ENCODE data around the gene MED12L. TPM values are rescaled to one million over a fixed set of nuclear protein-coding genes. Genes with fewer than 3 reads are reported as not detected.

The MED12L gene
- total RNA-seq, 4 donors from 2014 or later = 0.08 to 1.5 (median 0.19) TPM

DNA sequence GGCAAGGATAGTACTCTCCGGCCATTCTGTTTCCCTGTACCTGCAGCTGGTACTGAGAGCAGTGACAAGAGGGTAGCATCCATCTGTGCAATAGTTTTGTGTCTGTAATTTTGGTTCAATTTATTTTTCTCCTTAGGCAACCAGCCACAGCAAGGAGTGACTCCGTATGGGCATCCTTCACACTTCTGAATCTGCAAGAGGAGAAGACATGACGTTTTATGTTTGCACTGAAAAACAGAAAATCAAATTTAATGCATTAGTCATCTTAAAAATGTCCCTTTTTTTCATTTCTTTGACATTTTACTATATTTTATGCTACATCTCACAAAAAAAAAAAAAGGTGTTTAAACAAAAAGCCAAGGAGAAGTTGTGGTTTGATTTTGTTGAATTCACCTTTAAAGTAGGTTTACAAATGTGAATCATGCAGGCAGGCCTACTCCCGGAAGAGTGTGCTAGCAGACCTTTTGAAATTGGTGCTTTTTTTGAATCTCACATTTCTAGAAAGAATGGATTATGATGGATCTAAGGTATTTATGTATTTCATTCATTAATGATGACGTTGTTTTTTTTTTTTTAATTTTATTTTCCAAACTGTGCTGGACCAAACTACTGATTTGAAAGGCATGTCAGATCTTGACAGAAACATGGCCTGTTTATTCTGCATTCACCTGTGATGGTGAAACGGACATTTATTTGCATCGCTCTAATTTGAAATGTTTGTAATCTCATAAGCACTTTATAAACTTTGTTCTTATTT lies 347.3 kb downstream of the MED12L start:
- Histone ChIP-seq H3K4me3 (no peak overlapping the region), H3K36me3 (no peaks in the 10 kb centered on the region), H3K27ac (no peak overlapping the region), H3K9me3 (no peaks in the 10 kb centered on the region), H3K4me1 (peaks cover 0 to 12% (median 0%) of the 10 kb centered on the region in 3 donors), H3K27me3 (no peaks in the 10 kb centered on the region)
- 73 to 82% methylated on average over 7 of the region's 7 CpGs for WGBS, 2 donors
- intact Hi-C loops (cut with DNase I) = no loop called here
- TF ChIP-seq, protein P1, sequence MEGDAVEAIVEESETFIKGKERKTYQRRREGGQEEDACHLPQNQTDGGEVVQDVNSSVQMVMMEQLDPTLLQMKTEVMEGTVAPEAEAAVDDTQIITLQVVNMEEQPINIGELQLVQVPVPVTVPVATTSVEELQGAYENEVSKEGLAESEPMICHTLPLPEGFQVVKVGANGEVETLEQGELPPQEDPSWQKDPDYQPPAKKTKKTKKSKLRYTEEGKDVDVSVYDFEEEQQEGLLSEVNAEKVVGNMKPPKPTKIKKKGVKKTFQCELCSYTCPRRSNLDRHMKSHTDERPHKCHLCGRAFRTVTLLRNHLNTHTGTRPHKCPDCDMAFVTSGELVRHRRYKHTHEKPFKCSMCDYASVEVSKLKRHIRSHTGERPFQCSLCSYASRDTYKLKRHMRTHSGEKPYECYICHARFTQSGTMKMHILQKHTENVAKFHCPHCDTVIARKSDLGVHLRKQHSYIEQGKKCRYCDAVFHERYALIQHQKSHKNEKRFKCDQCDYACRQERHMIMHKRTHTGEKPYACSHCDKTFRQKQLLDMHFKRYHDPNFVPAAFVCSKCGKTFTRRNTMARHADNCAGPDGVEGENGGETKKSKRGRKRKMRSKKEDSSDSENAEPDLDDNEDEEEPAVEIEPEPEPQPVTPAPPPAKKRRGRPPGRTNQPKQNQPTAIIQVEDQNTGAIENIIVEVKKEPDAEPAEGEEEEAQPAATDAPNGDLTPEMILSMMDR (IDR thresholded peaks at IDR 0.05) = no peak
- DNase-seq = no peak

DNA sequence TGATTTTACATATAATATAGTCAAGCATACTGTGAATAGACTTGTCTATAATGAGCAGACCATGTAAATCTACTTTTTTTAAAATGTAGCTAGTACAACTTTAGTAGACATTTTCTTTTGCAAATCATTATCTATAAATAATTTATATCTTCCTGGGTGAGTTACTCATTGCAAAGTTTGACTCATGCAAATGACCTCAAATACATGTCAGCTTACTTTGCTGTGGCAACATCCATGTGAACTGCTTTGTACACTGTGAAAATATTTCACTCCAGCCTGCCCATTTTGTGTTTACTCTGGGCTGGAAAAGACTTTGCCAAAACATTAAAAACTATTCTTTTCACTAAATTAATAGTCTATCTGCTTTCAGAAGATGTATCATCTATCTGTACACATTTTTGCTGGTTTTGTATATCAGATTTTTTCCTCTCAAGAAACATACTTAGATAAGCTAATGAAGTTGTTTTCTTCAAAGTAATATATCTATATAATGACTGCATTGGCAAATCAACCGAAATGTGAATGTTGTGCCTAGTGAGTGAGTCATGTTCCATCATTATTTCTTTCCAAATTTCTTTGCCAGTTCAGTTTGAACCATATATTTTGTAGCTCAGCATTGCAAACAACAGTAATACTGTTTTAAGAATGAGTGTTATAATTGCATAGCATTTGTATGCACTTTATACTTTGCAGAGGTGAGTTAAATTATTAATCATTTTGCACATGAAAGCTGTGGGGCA lies 348.9 kb downstream of the MED12L start:
- Histone ChIP-seq H3K27ac (no peak overlapping the region), H3K27me3 (no peaks in the 10 kb centered on the region), H3K4me1 (peaks cover 0 to 12% (median 0%) of the 10 kb centered on the region in 3 donors), H3K9me3 (no peaks in the 10 kb centered on the region), H3K4me3 (no peak overlapping the region), H3K36me3 (no peaks in the 10 kb centered on the region)
- intact Hi-C loops (cut with DNase I) = no loop called here
- 7 to 15% methylated on average over 1 of the region's 1 CpG for WGBS, 2 donors
- TF ChIP-seq, protein P1 (IDR thresholded peaks at IDR 0.05) = no peak
- no peak for TF ChIP-seq POLR2A (IDR thresholded peaks at IDR 0.05)
- no peak for DNase-seq

DNA sequence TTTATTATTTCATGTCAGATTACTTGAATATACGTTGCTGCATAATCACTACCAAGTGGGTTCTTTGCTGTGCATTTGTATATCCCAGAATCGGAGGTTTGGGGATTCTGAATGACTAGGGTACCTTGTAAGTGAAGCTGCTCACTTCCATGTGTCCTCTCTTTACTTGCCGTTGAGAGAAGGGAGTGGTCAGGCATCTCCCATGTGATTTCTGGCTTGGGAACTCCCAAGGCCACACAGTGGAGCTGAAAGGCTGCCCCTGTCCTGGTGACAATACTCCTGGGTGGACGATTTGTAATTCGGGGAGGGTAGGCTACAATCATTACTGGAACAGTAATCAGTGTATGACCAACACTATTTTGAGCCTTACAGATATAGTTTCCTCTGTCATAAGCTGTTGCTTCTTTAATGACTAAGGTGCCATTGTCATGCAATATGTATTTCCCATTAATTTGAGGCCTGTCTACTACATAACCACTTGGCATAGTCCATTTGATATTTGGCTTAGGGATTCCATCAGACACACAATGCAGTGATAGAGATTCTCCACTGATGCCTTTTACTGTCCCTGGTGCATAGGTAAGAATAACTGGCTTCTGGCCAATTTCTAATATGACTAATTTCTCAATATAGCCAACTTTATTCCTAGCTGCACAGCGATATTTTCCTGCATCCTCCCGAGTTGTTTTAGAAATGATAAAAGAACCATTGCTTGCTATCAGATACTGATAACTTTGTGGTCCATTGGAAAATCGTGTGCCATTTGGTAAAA lies 351.4 kb downstream of the MED12L start:
- intact Hi-C loops (cut with DNase I) = no loop called here
- Histone ChIP-seq H3K4me3 (no peak overlapping the region), H3K27ac (no peak overlapping the region), H3K27me3 (no peaks in the 10 kb centered on the region), H3K4me1 (peaks cover 0 to 16% (median 0%) of the 10 kb centered on the region in 3 donors), H3K36me3 (no peaks in the 10 kb centered on the region), H3K9me3 (no peaks in the 10 kb centered on the region)
- TF ChIP-seq, protein P1 (IDR thresholded peaks at IDR 0.05) = no peak
- no peak for TF ChIP-seq POLR2A (IDR thresholded peaks at IDR 0.05)
- 72% methylated on average over 8 of the region's 8 CpGs for WGBS, 2 donors
- no peak for DNase-seq

DNA sequence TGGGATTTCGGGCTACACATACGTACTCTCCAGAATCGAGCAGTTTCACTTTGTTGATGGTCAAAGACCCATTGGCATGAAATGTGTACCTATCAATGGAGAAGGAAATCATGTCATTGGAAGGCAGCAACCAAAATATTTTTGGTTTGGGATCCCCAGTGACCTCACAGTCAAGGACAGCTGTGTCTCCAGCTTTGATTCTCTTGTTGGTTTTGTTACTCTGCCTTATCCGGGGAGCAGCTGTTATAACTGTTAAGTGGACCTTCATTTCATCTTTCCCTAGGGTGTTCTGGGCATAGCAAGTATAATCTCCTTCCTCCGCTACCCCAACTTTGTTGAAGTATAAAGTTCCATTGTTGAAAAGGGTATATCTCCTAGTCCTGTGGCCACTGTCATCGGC lies 352.4 kb downstream of the MED12L start:
- no peak for TF ChIP-seq POLR2A (IDR thresholded peaks at IDR 0.05)
- TF ChIP-seq, protein P1 (IDR thresholded peaks at IDR 0.05) = no peak
- peaks cover 0 to 14% (median 0%) of the 10 kb centered on the region in 3 donors for H3K4me1 ChIP-seq
- H3K27me3 ChIP-seq = no peaks in the 10 kb centered on the region
- WGBS, 2 donors = 85 to 89% methylated on average over 5 to 6 of the region's 6 CpGs
- DNase-seq = no peak
- no peak overlapping the region for H3K4me3 ChIP-seq
- H3K27ac ChIP-seq = no peak overlapping the region
- H3K9me3 ChIP-seq = no peaks in the 10 kb centered on the region
- intact Hi-C loops (cut with DNase I) = no loop called here
- H3K36me3 ChIP-seq = no peaks in the 10 kb centered on the region

Measured in esophagus squamous epithelium (tissue), 5 donors.